NOMO-1 treated with dmso at 0.1 percent for 144 hours (cell line): ENCODE measurements around the gene PER3.

Experiments used
- DNase-seq: peaks from one replicate; lab custom pipeline; 2025; ENCODE audit not compliant: unreplicated experiment; lab: John Stamatoyannopoulos, UW

PER3 gene

GRCh38 chr1:7783826-7784491, at the start of gene PER3:
TSS of gene PER3 (plus strand) at chr1:7784291. CDS start at chr1:7784878, 587 bp downstream.
- DNase-seq = peak; percentile 84

GRCh38 chr1:7738044-7738443, 46.0 kb upstream of the PER3 start:
- no peak for DNase-seq

- no peak for DNase-seq
These were observed 40.7 kb upstream of the PER3 start for GRCh38 chr1:7743346-7743745.

- DNase-seq = no peak
These were observed 39.2 kb upstream of the PER3 start for GRCh38 chr1:7744882-7745281.

GRCh38 chr1:7745783-7746182, 38.3 kb upstream of the PER3 start:
- no peak for DNase-seq

- DNase-seq = no peak
These were observed 36.5 kb upstream of the PER3 start for GRCh38 chr1:7747605-7748004.

- no peak for DNase-seq
These were observed 35.0 kb upstream of the PER3 start for GRCh38 chr1:7749126-7749525.

- no peak for DNase-seq
These were observed 32.9 kb upstream of the PER3 start for GRCh38 chr1:7751174-7751573.

- no peak for DNase-seq
These were observed 31.3 kb upstream of the PER3 start for GRCh38 chr1:7752512-7753417.

GRCh38 chr1:7753641-7754040, 30.4 kb upstream of the PER3 start:
- DNase-seq = no peak

GRCh38 chr1:7754234-7754633, 29.9 kb upstream of the PER3 start:
- no peak for DNase-seq

GRCh38 chr1:7755448-7755847, 28.6 kb upstream of the PER3 start:
- DNase-seq = no peak

GRCh38 chr1:7760245-7760644, 23.8 kb upstream of the PER3 start:
- DNase-seq = no peak

- no peak for DNase-seq
These were observed 23.0 kb upstream of the PER3 start for GRCh38 chr1:7761103-7761502.

GRCh38 chr1:7767176-7767575, 16.9 kb upstream of the PER3 start:
- no peak for DNase-seq

GRCh38 chr1:7768583-7768982, 15.5 kb upstream of the PER3 start:
- no peak for DNase-seq

- no peak for DNase-seq
These were observed 14.2 kb upstream of the PER3 start for GRCh38 chr1:7769673-7770412.

GRCh38 chr1:7770669-7770996, 13.5 kb upstream of the PER3 start:
- DNase-seq = no peak

- peak; percentile 36 for DNase-seq
These were observed 12.9 kb upstream of the PER3 start, which contains the start of gene VAMP3 for GRCh38 chr1:7770997-7771822. TSS of gene VAMP3 (plus strand) at chr1:7771296. CDS start at chr1:7771384, 88 bp downstream.

- DNase-seq = no peak
These were observed 12.2 kb upstream of the PER3 start for GRCh38 chr1:7771823-7772299.

- DNase-seq = no peak
These were observed 6.5 kb upstream of the PER3 start for GRCh38 chr1:7777591-7777990.
